ENCODE data around the gene PPP2R5C.
"Not testable (repeated sequence)": the region's sequence is repeated elsewhere in the genome, so short reads cannot be mapped to it uniquely, and the experiment has no call there.

The PPP2R5C gene

DNA sequence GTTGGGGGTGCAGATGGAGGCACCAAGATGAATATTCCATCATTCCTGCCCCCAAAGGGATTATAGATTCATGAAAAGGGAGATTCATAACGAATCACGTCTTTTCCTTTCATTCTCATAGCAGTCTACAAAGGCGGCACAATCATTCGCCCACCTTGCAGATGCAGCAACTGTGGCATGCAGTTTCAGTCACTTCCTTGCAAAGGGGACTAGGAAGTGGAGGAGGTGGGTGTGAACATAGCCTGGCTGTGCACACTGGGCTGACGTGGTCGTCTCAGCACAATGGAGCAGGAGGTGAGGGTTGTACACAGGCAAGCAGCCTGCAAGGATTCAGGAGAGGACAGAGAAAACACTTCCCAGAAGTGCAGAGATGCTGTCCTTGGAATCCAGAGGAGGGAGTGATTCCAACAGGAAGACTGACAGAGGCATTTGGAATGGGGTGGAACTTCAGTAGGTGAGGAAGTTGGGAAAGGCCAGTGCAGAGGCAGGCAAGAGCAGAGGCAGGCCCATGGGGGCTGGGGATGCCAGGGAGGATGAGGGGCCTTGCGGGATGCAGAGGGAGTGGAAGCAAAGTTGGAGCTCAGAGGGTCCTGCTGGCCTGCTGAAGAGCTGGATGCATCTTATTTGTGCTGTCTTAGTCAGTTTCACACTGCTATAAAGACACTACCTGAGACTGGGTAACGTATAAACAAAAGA is 21.9 kb upstream of the PPP2R5C start:
- Histone ChIP-seq H3K9ac (ENCODE audit: insufficient read length) (no peak overlapping the region), H3K36me3 (ENCODE audit: insufficient read depth, low read length) (no peaks in the 10 kb centered on the region), H3K4me3 (no peak overlapping the region), H3K9me3 (ENCODE audit: low read depth, low read length) (no peaks in the 10 kb centered on the region), H3K27ac (no peak overlapping the region)
- TF ChIP-seq FOXP2 (optimal IDR thresholded peaks at IDR 0.05; ENCODE audit: control extremely low read depth, extremely low read length, insufficient read depth) (no peak), POLR2AphosphoS5 (IDR thresholded peaks at IDR 0.05; ENCODE audit: borderline replicate concordance, low read depth, low read length) (no peak)
- DNase-seq (ENCODE audit: low read depth, low spot score): no peak

DNA sequence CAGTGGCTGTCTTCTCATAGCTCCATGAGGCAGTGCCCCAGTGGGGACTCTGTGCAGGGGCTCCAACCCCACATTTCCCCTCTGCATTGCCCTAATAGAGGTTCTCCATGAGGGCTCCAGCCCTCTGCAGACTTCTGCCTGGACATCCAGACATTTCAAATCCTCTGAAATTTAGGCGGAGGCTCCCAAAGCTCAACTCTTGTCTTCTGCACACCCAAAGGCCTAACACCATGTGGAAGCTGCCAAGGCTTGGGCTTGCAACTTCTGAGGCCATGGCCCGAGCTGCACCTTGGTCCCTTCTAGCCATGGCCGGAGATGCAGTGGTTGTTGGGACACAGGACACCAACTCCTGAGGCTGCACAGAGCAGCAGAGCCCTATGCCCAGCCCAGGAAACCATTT is 20.5 kb upstream of the PPP2R5C start:
- H3K9me3 ChIP-seq (ENCODE audit: low read depth, low read length): no peaks in the 10 kb centered on the region
- H3K36me3 ChIP-seq (ENCODE audit: insufficient read depth, low read length): no peaks in the 10 kb centered on the region
- no peak for DNase-seq (ENCODE audit: low read depth, low spot score)
- no peak overlapping the region for H3K27ac ChIP-seq
- no peak overlapping the region for H3K9ac ChIP-seq (ENCODE audit: insufficient read length)
- no peak for TF ChIP-seq POLR2AphosphoS5 (IDR thresholded peaks at IDR 0.05; ENCODE audit: borderline replicate concordance, low read depth, low read length)
- no peak for TF ChIP-seq EZH2 (IDR thresholded peaks at IDR 0.05)
- TF ChIP-seq FOXP2 (optimal IDR thresholded peaks at IDR 0.05; ENCODE audit: control extremely low read depth, extremely low read length, insufficient read depth): no peak
- H3K4me3 ChIP-seq: no peak overlapping the region

DNA sequence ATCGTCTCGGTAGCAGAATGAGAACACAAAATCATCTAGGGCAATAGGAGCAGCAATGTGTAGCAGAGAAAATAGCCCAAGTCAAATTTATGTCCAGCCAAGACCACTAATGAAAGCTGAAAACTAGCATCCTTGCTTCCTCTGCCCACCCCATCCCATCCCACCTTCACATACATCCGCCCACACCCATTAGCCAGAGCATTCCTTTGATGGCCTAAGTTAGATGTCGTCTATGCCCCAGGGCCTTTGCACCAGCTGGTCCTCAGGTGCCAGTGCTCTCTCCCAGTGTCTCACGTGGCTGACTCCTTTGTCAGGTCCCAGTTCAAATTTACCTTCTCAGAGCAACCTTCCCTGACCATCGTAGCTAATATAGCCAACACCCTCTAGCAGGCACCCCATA is 17.8 kb upstream of the PPP2R5C start:
- H3K36me3 ChIP-seq (ENCODE audit: insufficient read depth, low read length): no peaks in the 10 kb centered on the region
- H3K9me3 ChIP-seq (ENCODE audit: low read depth, low read length): no peaks in the 10 kb centered on the region
- no peak overlapping the region for H3K27ac ChIP-seq
- no peak overlapping the region for H3K9ac ChIP-seq (ENCODE audit: insufficient read length)
- no peak overlapping the region for H3K4me3 ChIP-seq
- TF ChIP-seq EZH2 (IDR thresholded peaks at IDR 0.05) (no peak), POLR2AphosphoS5 (IDR thresholded peaks at IDR 0.05; ENCODE audit: borderline replicate concordance, low read depth, low read length) (no peak), FOXP2 (optimal IDR thresholded peaks at IDR 0.05; ENCODE audit: control extremely low read depth, extremely low read length, insufficient read depth) (no peak)
- no peak for DNase-seq (ENCODE audit: low read depth, low spot score)

DNA sequence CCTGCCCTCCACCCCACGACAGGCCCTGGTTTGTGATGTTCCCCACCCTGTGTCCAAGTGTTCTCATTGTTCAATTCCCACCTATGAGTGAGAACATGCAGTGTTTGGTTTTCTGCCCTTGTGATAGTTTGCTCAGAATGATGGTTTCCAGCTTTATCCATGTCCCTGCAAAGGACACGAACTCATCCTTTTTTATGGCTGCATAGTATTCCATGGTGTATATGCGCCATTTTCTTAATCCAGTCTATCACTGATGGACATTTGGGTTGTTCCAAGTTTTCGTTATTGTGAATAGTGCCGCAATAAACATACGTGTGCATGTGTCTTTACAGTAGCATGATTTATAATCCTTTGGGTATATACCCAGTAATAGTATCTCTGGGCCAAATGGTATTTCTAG is 17.1 kb upstream of the PPP2R5C start:
- not testable (repeated sequence) for DNase-seq (ENCODE audit: low read depth, low spot score); H3K9me3 ChIP-seq (ENCODE audit: low read depth, low read length); H3K9ac ChIP-seq (ENCODE audit: insufficient read length); H3K27ac ChIP-seq; H3K4me3 ChIP-seq; H3K36me3 ChIP-seq (ENCODE audit: insufficient read depth, low read length)

GRCh38 chr14:101749756-101750155 is 11.8 kb upstream of the PPP2R5C start:
- H3K9me3 ChIP-seq (ENCODE audit: low read depth, low read length); H3K9ac ChIP-seq (ENCODE audit: insufficient read length); H3K36me3 ChIP-seq (ENCODE audit: insufficient read depth, low read length); DNase-seq (ENCODE audit: low read depth, low spot score); H3K27ac ChIP-seq; H3K4me3 ChIP-seq: not testable (repeated sequence)

DNA sequence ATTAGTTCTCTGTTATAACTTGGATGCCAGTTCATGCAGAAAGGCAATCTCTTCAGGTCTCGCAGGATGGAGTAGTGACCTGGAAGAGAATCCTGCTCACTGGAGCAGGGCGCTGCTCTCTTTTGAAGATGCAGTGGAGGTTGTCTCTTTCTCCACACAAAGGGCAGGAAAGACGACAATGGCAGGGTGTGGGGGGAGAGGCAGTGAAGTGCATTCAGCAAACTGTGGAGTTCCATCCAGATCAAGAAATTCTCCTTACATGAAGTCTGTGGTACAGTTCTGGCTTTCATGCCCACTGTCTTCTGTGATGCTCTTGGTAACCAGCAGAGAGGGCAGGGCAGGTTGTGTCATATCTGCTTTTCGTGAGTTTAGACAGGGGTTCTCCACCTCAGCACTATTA is 6.6 kb upstream of the PPP2R5C start:
- DNase-seq (ENCODE audit: low read depth, low spot score): no peak
- Histone ChIP-seq H3K36me3 (ENCODE audit: insufficient read depth, low read length) (no peaks in the 10 kb centered on the region), H3K4me3 (no peak overlapping the region), H3K27ac (no peak overlapping the region), H3K9ac (ENCODE audit: insufficient read length) (no peak overlapping the region), H3K9me3 (ENCODE audit: low read depth, low read length) (no peaks in the 10 kb centered on the region)
- TF ChIP-seq FOXP2 (optimal IDR thresholded peaks at IDR 0.05; ENCODE audit: control extremely low read depth, extremely low read length, insufficient read depth): no peak
- TF ChIP-seq EZH2 (IDR thresholded peaks at IDR 0.05): no peak
- no peak for TF ChIP-seq POLR2AphosphoS5 (IDR thresholded peaks at IDR 0.05; ENCODE audit: borderline replicate concordance, low read depth, low read length)

DNA sequence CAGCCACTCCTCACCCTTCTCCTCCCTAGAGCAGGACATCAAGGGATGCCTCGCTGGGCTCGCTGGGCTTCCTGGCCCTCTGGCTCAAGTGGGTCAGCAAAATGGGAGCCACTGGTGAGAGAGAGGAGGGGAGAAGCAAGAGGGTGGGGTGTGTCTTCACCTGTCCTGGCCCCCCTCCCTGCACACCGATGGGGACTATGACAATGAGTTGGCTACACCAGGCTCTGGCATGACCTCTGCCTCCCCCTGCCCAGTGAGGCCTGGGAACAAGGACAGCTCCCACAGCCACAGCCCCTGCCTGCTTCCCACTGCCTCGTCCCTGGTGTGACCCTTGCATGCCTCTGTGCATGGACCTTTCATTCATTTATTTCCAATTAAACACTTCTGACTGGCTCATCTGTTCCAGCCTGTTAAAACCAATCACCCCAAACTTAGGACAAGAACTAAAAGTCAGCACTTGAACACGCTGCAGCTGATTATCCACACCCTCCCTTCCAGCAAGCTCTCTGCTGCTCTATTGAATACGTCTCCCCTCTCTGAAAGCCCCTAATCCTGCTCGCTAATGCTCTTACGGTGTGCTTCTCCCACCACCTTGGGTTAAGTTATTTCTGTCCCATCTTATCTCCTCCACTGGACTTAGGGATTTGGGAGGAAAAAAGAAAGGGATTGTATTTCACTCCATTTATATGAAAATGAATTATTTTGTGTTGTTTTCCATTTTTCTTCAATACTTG is 5.8 kb upstream of the PPP2R5C start:
- DNase-seq (ENCODE audit: low read depth, low spot score): no peak
- no peak overlapping the region for H3K9ac ChIP-seq (ENCODE audit: insufficient read length)
- no peak overlapping the region for H3K4me3 ChIP-seq
- TF ChIP-seq EZH2 (IDR thresholded peaks at IDR 0.05) (no peak), POLR2AphosphoS5 (IDR thresholded peaks at IDR 0.05; ENCODE audit: borderline replicate concordance, low read depth, low read length) (no peak), FOXP2 (optimal IDR thresholded peaks at IDR 0.05; ENCODE audit: control extremely low read depth, extremely low read length, insufficient read depth) (no peak)
- H3K9me3 ChIP-seq (ENCODE audit: low read depth, low read length): no peaks in the 10 kb centered on the region
- H3K27ac ChIP-seq: no peak overlapping the region
- no peaks in the 10 kb centered on the region for H3K36me3 ChIP-seq (ENCODE audit: insufficient read depth, low read length)

DNA sequence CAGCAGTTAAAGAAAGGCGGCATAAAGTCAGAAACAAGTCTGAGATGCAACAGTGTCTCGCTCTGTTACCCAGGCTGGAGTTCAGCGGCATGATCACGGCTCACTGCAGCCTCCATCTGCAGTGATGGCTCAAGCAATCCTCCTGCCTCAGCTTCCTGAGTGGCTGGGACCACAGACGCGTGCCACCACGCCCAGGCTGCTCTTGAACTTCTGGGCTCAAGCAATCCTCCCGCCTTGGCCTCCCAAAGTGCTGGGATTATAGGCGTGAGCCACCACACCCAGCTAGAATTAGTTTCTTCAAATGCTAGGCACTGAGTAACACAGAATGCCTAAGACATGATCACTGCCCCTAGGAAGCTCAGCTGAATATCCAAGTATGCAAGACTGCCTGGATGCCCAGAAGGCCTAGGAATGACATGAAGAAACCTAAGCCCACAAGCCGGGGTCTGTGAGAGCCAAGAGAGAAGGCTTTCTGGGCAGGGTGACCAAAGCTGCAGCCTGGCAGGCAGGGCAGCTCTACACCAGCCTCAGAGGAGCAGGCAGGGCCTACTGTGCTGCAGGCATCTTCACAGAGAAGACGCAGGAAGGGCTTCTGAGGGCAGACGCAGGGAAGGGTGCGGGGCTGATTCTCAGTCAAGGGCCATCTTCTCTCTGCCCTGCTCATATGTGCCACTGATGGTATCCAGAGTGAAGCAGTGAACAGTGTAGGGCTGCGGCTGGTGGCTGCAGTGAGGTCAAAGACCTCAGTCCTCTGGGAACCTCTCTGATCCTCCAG is 4.3 kb upstream of the PPP2R5C start:
- no peak overlapping the region for H3K4me3 ChIP-seq
- H3K9me3 ChIP-seq (ENCODE audit: low read depth, low read length): no peaks in the 10 kb centered on the region
- no peaks in the 10 kb centered on the region for H3K36me3 ChIP-seq (ENCODE audit: insufficient read depth, low read length)
- H3K9ac ChIP-seq (ENCODE audit: insufficient read length): no peak overlapping the region
- no peak for DNase-seq (ENCODE audit: low read depth, low spot score)
- no peak overlapping the region for H3K27ac ChIP-seq
- TF ChIP-seq FOXP2 (optimal IDR thresholded peaks at IDR 0.05; ENCODE audit: control extremely low read depth, extremely low read length, insufficient read depth) (no peak), EZH2 (IDR thresholded peaks at IDR 0.05) (no peak), POLR2AphosphoS5 (IDR thresholded peaks at IDR 0.05; ENCODE audit: borderline replicate concordance, low read depth, low read length) (no peak)

Data from SK-N-MC (cell line).